IMR-90 (cell line): ENCODE results near the gene CCDC97. TPM values are rescaled to one million over a fixed set of nuclear protein-coding genes. Genes with fewer than 3 reads are reported as not detected.

Experiments
- ATAC-seq: fragments of 200-7000 bp; cut with Tn5 transposase; 2 replicates; pipeline ENCODE4 v1.9.1; 2020; ENCODE audit warnings: low read depth, mild to moderate bottlenecking, moderate library complexity
- BruUV-seq: library from RNA; stranded (reverse); fragments of 400-500 nt; replicated peaks from 2 replicates; lab custom pipeline; 2021; lab: Mats Ljungman, UMichigan
- CTCF ChIA-PET: fragments of 300-600 bp; formaldehyde crosslinking; extraction: SDS; loops from one replicate; lab custom pipeline; 2021; ENCODE audit warnings: antibody characterized with exemption; lab: Yijun Ruan, JAX
- POLR2A ChIA-PET: fragments of 300-600 bp; sonication (Branson Sonifier 250); formaldehyde crosslinking; loops from one replicate; lab custom pipeline; 2022; ENCODE audit warnings: antibody characterized with exemption; ENCODE audit not compliant: unreplicated experiment; lab: Charles Lee
- DNase-seq: peaks from one replicate; pipeline ENCODE4 v3.0.0; 2013
- H2AFZ ChIP-seq: replicated peaks from 2 replicates; pipeline ENCODE3; 2013; ENCODE audit warnings: low read length, mild to moderate bottlenecking; ENCODE audit not compliant: poor library complexity
- H2AK5ac ChIP-seq: 2 replicates; pipeline ENCODE4 v1.6.1; 2013; ENCODE audit warnings: low read depth, low read length, inconsistent platforms
- H2AK9ac ChIP-seq: replicated peaks from 2 replicates; pipeline ENCODE3; 2013; ENCODE audit warnings: mild to moderate bottlenecking, low read depth, low read length, moderate library complexity; ENCODE audit not compliant: poor library complexity
- H2BK120ac ChIP-seq: 2 replicates; pipeline ENCODE4 v1.6.1; 2013; ENCODE audit warnings: low read depth, low read length, inconsistent platforms
- H2BK15ac ChIP-seq: 3 replicates; pipeline ENCODE4 v1.6.1; 2013; ENCODE audit warnings: low read depth, low read length, inconsistent platforms
- H2BK20ac ChIP-seq: 2 replicates; pipeline ENCODE4 v1.6.1; 2013; ENCODE audit warnings: low read depth, mild to moderate bottlenecking, inconsistent platforms, low read length, moderate library complexity
- H2BK5ac ChIP-seq: 2 replicates; pipeline ENCODE4 v1.6.1; 2013; ENCODE audit warnings: mild to moderate bottlenecking, low read depth, low read length, inconsistent platforms; ENCODE audit not compliant: poor library complexity, severe bottlenecking
- H3K14ac ChIP-seq: replicated peaks from 2 replicates; pipeline ENCODE4 v1.6.1; 2013; ENCODE audit warnings: low read depth, low read length, inconsistent platforms
- H3K18ac ChIP-seq: 2 replicates; pipeline ENCODE4 v1.6.1; 2013; ENCODE audit warnings: low read depth, low read length, control low read depth
- H3K23ac ChIP-seq: 2 replicates; pipeline ENCODE4 v1.6.1; 2013; ENCODE audit warnings: low read depth, low read length, inconsistent platforms
- H3K27ac ChIP-seq: 2 replicates; pipeline ENCODE4 v1.5.1; 2013; ENCODE audit warnings: mild to moderate bottlenecking, control low read depth, low read length; ENCODE audit not compliant: insufficient read depth
- H3K27me3 ChIP-seq: 2 replicates; pipeline ENCODE4 v1.6.1; 2013; ENCODE audit warnings: low read length; ENCODE audit not compliant: control insufficient read depth, insufficient read depth
- H3K36me3 ChIP-seq: 2 replicates; pipeline ENCODE4 v1.6.1; 2013; ENCODE audit warnings: low read length, mixed read lengths; ENCODE audit not compliant: control insufficient read depth, insufficient read depth
- H3K4ac ChIP-seq: 2 replicates; pipeline ENCODE4 v1.6.1; 2013; ENCODE audit warnings: low read depth, low read length, inconsistent platforms
- H3K4me1 ChIP-seq: 2 replicates; pipeline ENCODE4 v1.6.1; 2013; ENCODE audit warnings: low read length, mixed read lengths; ENCODE audit not compliant: control insufficient read depth, insufficient read depth
- H3K4me2 ChIP-seq: 2 replicates; pipeline ENCODE4 v1.6.1; 2013; ENCODE audit warnings: low read depth, mild to moderate bottlenecking, control low read depth, low read length, moderate library complexity
- H3K4me3 ChIP-seq: 2 replicates; pipeline ENCODE4 v1.5.1; 2013; ENCODE audit warnings: low read depth, mild to moderate bottlenecking, control low read depth, low read length, moderate library complexity; ENCODE audit not compliant: insufficient read depth
- H3K56ac ChIP-seq: 2 replicates; pipeline ENCODE4 v1.6.1; 2013; ENCODE audit warnings: low read length, inconsistent platforms; ENCODE audit not compliant: insufficient read depth; ENCODE audit errors: extremely low read depth
- H3K79me1 ChIP-seq, 2 experiments: 2 replicates each; pipeline ENCODE4 v1.6.1; 2013; ENCODE audit warnings: low read length in 2 of 2, inconsistent platforms in 1 of 2, low read depth in 1 of 2
- H3K9ac ChIP-seq: 2 replicates; pipeline ENCODE4 v1.6.1; 2013; ENCODE audit warnings: low read depth, low read length, control low read depth
- H3K9me1 ChIP-seq: 2 replicates; pipeline ENCODE4 v1.6.1; 2013; ENCODE audit warnings: low read length, inconsistent platforms; ENCODE audit not compliant: insufficient read depth
- H3K9me3 ChIP-seq: 2 replicates; pipeline ENCODE4 v1.6.1; 2013; ENCODE audit warnings: low read length; ENCODE audit not compliant: control insufficient read depth, insufficient read depth
- H4K20me1 ChIP-seq: 2 replicates; pipeline ENCODE4 v1.6.1; 2013; ENCODE audit warnings: low read length, inconsistent platforms; ENCODE audit not compliant: insufficient read depth
- H4K5ac ChIP-seq: 2 replicates; pipeline ENCODE4 v1.6.1; 2013; ENCODE audit warnings: mild to moderate bottlenecking, low read depth, low read length, control low read depth
- H4K8ac ChIP-seq, 2 experiments: 2 replicates each; pipeline ENCODE4 v1.6.1; 2013; ENCODE audit warnings: low read depth in 2 of 2, low read length in 2 of 2, control low read depth in 1 of 2, inconsistent platforms in 1 of 2
- H4K91ac ChIP-seq: 2 replicates; pipeline ENCODE4 v1.6.1; 2013; ENCODE audit warnings: low read depth, low read length, inconsistent platforms; ENCODE audit not compliant: insufficient read depth
- MXI1 ChIP-seq: IDR thresholded peaks from 2 replicates; pipeline ENCODE4 v1.6.1; 2012; ENCODE audit warnings: low read depth, mild to moderate bottlenecking, low read length, moderate library complexity, borderline replicate concordance
- NFE2L2 ChIP-seq: fragments of 150-350 bp; IDR thresholded peaks from 2 replicates; pipeline ENCODE4 v1.6.1; 2016; ENCODE audit warnings: low read depth, mild to moderate bottlenecking, low read length
- WGBS, 2 experiments: methylation state at CpG; one replicate each; pipeline versions ENCODE4 v1.1.5 to v1.1.7; 2013; ENCODE audit warnings: missing lambda C conversion rate in 2 of 2; ENCODE audit not compliant: insufficient read length in 1 of 2; ENCODE audit errors: extremely low coverage in 2 of 2; 5-methylcytosine and 5-hydroxymethylcytosine counted together
- dilution Hi-C: fragments of 300-500 bp; cut with HindIII; formaldehyde crosslinking; loops from one replicate; pipeline ENCODE4 v1.14.3; 2018; ENCODE audit warnings: low sequenced_read_pairs; ENCODE audit not compliant: unreplicated experiment
- in situ Hi-C: fragments of 300-500 bp; cut with MboI; formaldehyde crosslinking; loops from 3 replicates; pipeline ENCODE4 v1.14.3; 2019; ENCODE audit warnings: low sequenced_read_pairs, inconsistent platforms, mixed read lengths
- intact Hi-C: fragments of 100-400 bp; cut with micrococcal nuclease; formaldehyde crosslinking; loops from 2 replicates; pipeline ENCODE4 v1.10.0; 2022
- polyA plus RNA-seq, 3 experiments: library from polyadenylated mRNA; depleted of rRNA; stranded (reverse); fragments of >200 nt; gene quantifications; 2 replicates each; pipeline ENCODE4 v1.2.3, GENCODE V29; 2012; ENCODE audit warnings: low replicate concordance in 1 of 3
- total RNA-seq: library from RNA; depleted of rRNA; stranded (reverse); fragments of >200 nt; gene quantifications from 2 replicates; pipeline ENCODE4 v1.2.3, GENCODE V29; 2012

CCDC97 gene
- total and polyA plus RNA-seq, 2 of the 4 experiments (the other 2 are of a cell fraction) = 4.1 to 11.0 TPM

- intact Hi-C loops (no loop called here), in situ Hi-C loops (no loop called here), dilution Hi-C loops (no loop called here)
- H3K27ac ChIP-seq = no peak overlapping the region
- no peak overlapping the region for H3K4ac ChIP-seq
- peaks cover 54% of the 10 kb centered on the region for H4K20me1 ChIP-seq
- H2BK5ac ChIP-seq = no peak overlapping the region
- H3K23ac ChIP-seq = no peak overlapping the region
- H2AK5ac ChIP-seq = no peak overlapping the region
- H3K9ac ChIP-seq = no peak overlapping the region
- no peak overlapping the region for H2BK20ac ChIP-seq
- H3K4me2 ChIP-seq = no peak overlapping the region
- no peak overlapping the region for H3K18ac ChIP-seq
- H2BK15ac ChIP-seq = no peak overlapping the region
- POLR2A ChIA-PET = no interaction called here
- no peak overlapping the region for H2AK9ac ChIP-seq
- no peak overlapping the region for H4K5ac ChIP-seq
- WGBS, 2 experiments = 90% methylated on average over 7 of the region's 20 CpGs; no CpG with 5 or more reads in 1 of the 2 experiments
- H3K27me3 ChIP-seq = no peaks in the 10 kb centered on the region
- no peak overlapping the region for H3K4me3 ChIP-seq
- H2BK120ac ChIP-seq = no peak overlapping the region
- DNase-seq (no peak), ATAC-seq (no peak)
- no peak for TF ChIP-seq NFE2L2
- no peak for TF ChIP-seq MXI1
- peaks cover 18 to 68% of the 10 kb centered on the region in 2 experiments for H3K79me1 ChIP-seq
- CTCF ChIA-PET = no interaction called here
- no peaks in the 10 kb centered on the region for H3K9me3 ChIP-seq
- H3K36me3 ChIP-seq = peaks cover 53% of the 10 kb centered on the region
- no peak overlapping the region for H3K14ac ChIP-seq
- peaks cover 28% of the 10 kb centered on the region for H3K4me1 ChIP-seq
- no peak overlapping the region for H4K8ac ChIP-seq
- H3K56ac ChIP-seq = no peak overlapping the region
- H3K9me1 ChIP-seq = peaks cover 23% of the 10 kb centered on the region
- BruUV-seq = no TSS peak
- no peak overlapping the region for H2AFZ ChIP-seq
- no peak overlapping the region for H4K91ac ChIP-seq
These were observed 9.7 kb downstream of the CCDC97 start for GRCh38 chr19:41319500-41320184.
